Stimulated activated CD8-positive, alpha-beta memory T cell treated with anti-CD3 and anti-CD28 coated beads, Interleukin-12 subunit alpha, Interleukin-12 subunit beta, amount 100 ng/mL, for 4 hours (primary cell): Measurements from ENCODE around the gene OIP5.
"Not testable (repeated sequence)": the region's sequence is repeated elsewhere in the genome, so short reads cannot be mapped to it uniquely, and the experiment has no call there.

Source experiments
- DNase-seq: peaks from one replicate; pipeline ENCODE4 v3.0.0-alpha.2; 2020; ENCODE audit warnings: low read depth

The OIP5 gene

GRCh38 chr15:41332194-41333025, at the start of gene OIP5, which contains the start of gene NUSAP1:
Gene OIP5, minus strand, starts transcription at chr15:41332591. Its CDS starts 30 bp downstream, at chr15:41332561.
Gene NUSAP1, plus strand, starts transcription at chr15:41332881. Its CDS starts 77 bp downstream, at chr15:41332958.
- DNase-seq, result peak; percentile 92

GRCh38 chr15:41377978-41378377, 45.6 kb upstream of the OIP5 start:
- no peak for DNase-seq

- DNase-seq, result no peak
Measured at GRCh38 chr15:41367418-41367817, 35.0 kb upstream of the OIP5 start.

- DNase-seq, result no peak
Measured at GRCh38 chr15:41354371-41354770, 22.0 kb upstream of the OIP5 start.

GRCh38 chr15:41350057-41350717, 17.8 kb upstream of the OIP5 start:
- no peak for DNase-seq

- DNase-seq, result no peak
Measured at GRCh38 chr15:41347236-41347635, 14.8 kb upstream of the OIP5 start.

- no peak for DNase-seq
Measured at GRCh38 chr15:41341519-41341918, 9.1 kb upstream of the OIP5 start.

- no peak for DNase-seq
Measured at GRCh38 chr15:41340189-41340695, 7.9 kb upstream of the OIP5 start.

- DNase-seq, result no peak
Measured at GRCh38 chr15:41337631-41338522, 5.5 kb upstream of the OIP5 start.

- DNase-seq, result no peak
Measured at GRCh38 chr15:41337047-41337446, 4.7 kb upstream of the OIP5 start.

GRCh38 chr15:41336549-41336948, 4.2 kb upstream of the OIP5 start:
- no peak for DNase-seq

- DNase-seq, result no peak
Measured at GRCh38 chr15:41334293-41335120, 2.1 kb upstream of the OIP5 start.

- DNase-seq, result no peak
Measured at GRCh38 chr15:41333026-41333562, 703 bp upstream of the OIP5 start.

- no peak for DNase-seq
Measured at GRCh38 chr15:41331833-41332193, 578 bp downstream of the OIP5 start.

- no peak for DNase-seq
Measured at GRCh38 chr15:41331281-41331680, 1.1 kb downstream of the OIP5 start.

- no peak for DNase-seq
Measured at GRCh38 chr15:41323611-41324010, 8.8 kb downstream of the OIP5 start.

GRCh38 chr15:41320805-41321330, 11.5 kb downstream of the OIP5 start:
- DNase-seq, result not testable (repeated sequence)

GRCh38 chr15:41309226-41309905, 23.0 kb downstream of the OIP5 start:
- no peak for DNase-seq

- no peak for DNase-seq
Measured at GRCh38 chr15:41307679-41308078, 24.7 kb downstream of the OIP5 start.

- DNase-seq, result no peak
Measured at GRCh38 chr15:41304149-41304770, 28.1 kb downstream of the OIP5 start.
